DND-41 (cell line): ENCODE data around the gene SIRPD.

Source experiments
- ATAC-seq: fragments of 200-7000 bp; cut with Tn5 transposase; 3 replicates; pipeline ENCODE4 v1.9.1; 2021; ENCODE audit warnings: low read depth; ENCODE audit not compliant: insufficient read depth
- DNase-seq: peaks from one replicate; pipeline ENCODE4 v3.0.0-alpha.2; 2020
- H2AFZ ChIP-seq: 2 replicates; pipeline ENCODE4 v1.6.0; 2012; ENCODE audit warnings: low read depth, low read length
- H3K27ac ChIP-seq: 2 replicates; pipeline ENCODE4 v1.5.1; 2012; ENCODE audit warnings: low read length, inconsistent platforms
- H3K27me3 ChIP-seq: fragments of 200-600 bp; sonication (generic); 2 replicates; pipeline ENCODE4 v1.6.0; 2012; ENCODE audit warnings: low read length, mild to moderate bottlenecking, inconsistent platforms; ENCODE audit not compliant: insufficient read depth, poor library complexity
- H3K36me3 ChIP-seq: 2 replicates; pipeline ENCODE4 v1.5.1; 2012; ENCODE audit warnings: low read length, inconsistent platforms; ENCODE audit not compliant: insufficient read depth
- H3K4me1 ChIP-seq: 2 replicates; pipeline ENCODE4 v1.5.1; 2012; ENCODE audit warnings: mild to moderate bottlenecking, low read length; ENCODE audit not compliant: insufficient read depth
- H3K4me2 ChIP-seq: 2 replicates; pipeline ENCODE4 v1.6.0; 2012; ENCODE audit warnings: mild to moderate bottlenecking, moderate library complexity, low read length, inconsistent platforms; ENCODE audit not compliant: insufficient read depth
- H3K4me3 ChIP-seq, 2 experiments: fragments of 200-600 bp in 1 of 2; shearing (Covaris generic) in 1 of 2; 2 replicates each; pipeline ENCODE4 v1.5.1; 2012 to 2016; ENCODE audit warnings: inconsistent platforms in 2 of 2, low read length in 2 of 2, mild to moderate bottlenecking in 2 of 2, low read depth in 1 of 2, moderate library complexity in 1 of 2
- H3K79me2 ChIP-seq: 2 replicates; pipeline ENCODE4 v1.6.0; 2012; ENCODE audit warnings: low read length, inconsistent platforms; ENCODE audit not compliant: insufficient read depth
- H3K9ac ChIP-seq: 2 replicates; pipeline ENCODE4 v1.6.0; 2012; ENCODE audit warnings: low read depth, mild to moderate bottlenecking, inconsistent platforms, low read length, moderate library complexity
- H3K9me3 ChIP-seq: 2 replicates; pipeline ENCODE4 v1.5.1; 2012; ENCODE audit warnings: low read length, moderate library complexity, mild to moderate bottlenecking, inconsistent platforms; ENCODE audit not compliant: insufficient read depth, severe bottlenecking
- H4K20me1 ChIP-seq: 2 replicates; pipeline ENCODE4 v1.6.0; 2012; ENCODE audit warnings: low read length; ENCODE audit not compliant: insufficient read depth
- CTCF ChIP-seq: IDR thresholded peaks from 2 replicates; pipeline ENCODE4 v1.5.1; 2012; ENCODE audit warnings: borderline replicate concordance, low read length, moderate library complexity, mild to moderate bottlenecking; ENCODE audit not compliant: poor library complexity, severe bottlenecking; ENCODE audit errors: extremely low read depth
- EZH2 ChIP-seq: IDR thresholded peaks from 3 replicates; pipeline ENCODE4 v1.6.1; 2012; ENCODE audit warnings: borderline replicate concordance, low read depth, mild to moderate bottlenecking, moderate library complexity, low read length, inconsistent platforms; ENCODE audit not compliant: severe bottlenecking

The SIRPD gene

DNA sequence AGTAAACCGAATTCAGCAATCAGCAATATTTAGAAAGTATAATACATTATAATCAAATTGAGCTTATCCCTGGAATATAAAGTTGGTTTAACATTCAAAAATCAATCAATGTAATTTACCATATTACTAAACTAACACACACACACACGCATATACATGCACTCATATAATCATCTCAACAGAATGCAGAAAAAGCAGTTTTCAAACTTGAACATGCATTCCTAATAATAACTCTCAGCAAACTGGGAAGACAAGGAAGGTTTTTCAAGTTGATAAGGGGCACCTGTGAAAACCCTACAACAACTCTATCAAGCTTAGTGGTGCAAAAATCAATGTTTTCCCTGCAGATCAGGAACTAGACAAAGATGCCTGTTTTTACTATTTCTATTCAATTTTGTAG is 70.9 kb downstream of the SIRPD start:
- Histone ChIP-seq H3K27ac (no peak overlapping the region), H4K20me1 (no peaks in the 10 kb centered on the region), H3K9me3 (no peaks in the 10 kb centered on the region), H3K9ac (no peak overlapping the region), H3K4me1 (no peaks in the 10 kb centered on the region), H3K79me2 (no peaks in the 10 kb centered on the region), H3K4me3 (no peak overlapping the region), H2AFZ (no peak overlapping the region), H3K4me2 (no peak overlapping the region), H3K36me3 (no peaks in the 10 kb centered on the region), H3K27me3 (peaks cover 25% of the 10 kb centered on the region)
- DNase-seq (no peak), ATAC-seq (no peak)
- no peak for TF ChIP-seq CTCF
- TF ChIP-seq EZH2, result no peak

GRCh38 chr20:1484438-1485116 is 72.9 kb downstream of the SIRPD start:
- peaks cover 21% of the 10 kb centered on the region for H3K27me3 ChIP-seq
- H3K4me1 ChIP-seq, result no peaks in the 10 kb centered on the region
- H3K79me2 ChIP-seq, result no peaks in the 10 kb centered on the region
- no peak overlapping the region for H3K27ac ChIP-seq
- H3K9me3 ChIP-seq, result no peaks in the 10 kb centered on the region
- DNase-seq, result no peak
- no peak for ATAC-seq
- H4K20me1 ChIP-seq, result no peaks in the 10 kb centered on the region
- H3K9ac ChIP-seq, result no peak overlapping the region
- H3K4me2 ChIP-seq, result no peak overlapping the region
- H3K36me3 ChIP-seq, result no peaks in the 10 kb centered on the region
- no peak overlapping the region for H2AFZ ChIP-seq
- H3K4me3 ChIP-seq, result no peak overlapping the region
- no peak for TF ChIP-seq CTCF
- TF ChIP-seq EZH2, result no peak
